SKM-1 treated with dmso at 0.1 percent for 144 hours (cell line): ENCODE measurements around the gene RASAL2.
"Not testable (repeated sequence)": the region's sequence is repeated elsewhere in the genome, so short reads cannot be mapped to it uniquely, and the experiment has no call there.

ENCODE experiments used
- DNase-seq: peaks from one replicate; lab custom pipeline; 2025; ENCODE audit not compliant: unreplicated experiment; lab: John Stamatoyannopoulos, UW

Gene RASAL2

DNA sequence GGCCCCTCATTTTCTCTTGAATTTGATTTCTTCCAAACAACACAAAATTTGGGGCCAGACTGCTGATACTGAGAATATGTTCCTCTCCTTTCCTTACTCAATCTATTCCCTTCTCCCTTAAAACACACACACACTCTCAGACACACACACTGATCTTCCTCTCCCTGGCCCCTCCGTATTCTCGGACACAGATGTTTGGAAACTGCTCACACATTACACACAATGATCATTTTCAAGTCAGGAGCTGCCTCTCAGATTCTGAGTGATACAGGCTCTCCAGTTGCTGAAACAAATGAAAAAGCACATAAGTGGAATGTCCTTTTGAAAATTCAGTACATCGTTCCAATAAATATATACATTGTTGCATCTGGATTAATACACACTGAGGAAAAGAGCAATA, 241.5 kb downstream of the RASAL2 start:
- no peak for DNase-seq

DNA sequence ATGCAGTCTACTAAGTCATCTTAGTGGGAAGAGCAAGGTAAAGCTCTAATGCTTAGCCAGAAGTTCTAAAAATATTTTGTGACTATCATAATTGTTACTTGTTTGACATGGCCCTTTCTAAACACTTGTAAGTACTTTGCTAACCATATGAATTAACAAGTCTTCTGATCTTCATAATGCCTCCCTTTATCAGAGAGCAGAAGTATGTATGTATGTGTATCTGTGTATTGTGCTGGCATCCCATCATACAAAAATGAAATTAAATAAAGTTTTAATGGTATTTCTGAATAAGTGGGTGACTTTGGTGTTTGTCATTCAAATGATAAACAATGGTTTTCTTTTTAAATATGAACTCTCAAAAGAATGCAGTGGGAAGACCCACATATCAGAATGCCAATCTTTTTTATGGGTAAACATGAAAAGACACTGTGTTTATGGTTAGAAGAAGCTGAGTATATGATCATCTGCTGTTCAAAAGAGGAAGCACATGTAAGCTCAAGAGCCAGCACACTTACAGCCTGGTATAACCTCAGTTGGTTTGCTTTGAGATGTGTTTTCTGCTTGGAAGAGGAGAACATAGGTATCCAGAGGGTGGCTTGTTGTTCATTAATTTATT, 243.3 kb downstream of the RASAL2 start:
- DNase-seq, result peak; percentile 63

DNA sequence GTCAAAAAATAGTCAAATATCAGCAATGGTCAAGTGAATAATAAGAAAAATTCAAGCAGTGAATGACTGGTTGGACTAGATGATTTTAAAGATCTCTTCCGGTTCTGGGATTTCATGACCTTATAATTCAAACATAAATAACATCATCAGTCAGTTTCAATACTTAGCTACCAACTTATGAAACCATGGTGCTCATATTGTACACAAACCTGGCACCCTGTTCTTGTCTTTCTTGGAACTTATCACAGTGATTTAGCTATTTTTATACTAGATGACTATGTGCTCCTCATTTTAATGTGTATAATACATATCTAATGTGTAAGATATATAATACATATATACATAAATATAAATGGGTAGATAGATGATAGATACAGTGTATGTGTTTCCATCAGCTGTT, 245.9 kb downstream of the RASAL2 start:
- DNase-seq, result no peak

DNA sequence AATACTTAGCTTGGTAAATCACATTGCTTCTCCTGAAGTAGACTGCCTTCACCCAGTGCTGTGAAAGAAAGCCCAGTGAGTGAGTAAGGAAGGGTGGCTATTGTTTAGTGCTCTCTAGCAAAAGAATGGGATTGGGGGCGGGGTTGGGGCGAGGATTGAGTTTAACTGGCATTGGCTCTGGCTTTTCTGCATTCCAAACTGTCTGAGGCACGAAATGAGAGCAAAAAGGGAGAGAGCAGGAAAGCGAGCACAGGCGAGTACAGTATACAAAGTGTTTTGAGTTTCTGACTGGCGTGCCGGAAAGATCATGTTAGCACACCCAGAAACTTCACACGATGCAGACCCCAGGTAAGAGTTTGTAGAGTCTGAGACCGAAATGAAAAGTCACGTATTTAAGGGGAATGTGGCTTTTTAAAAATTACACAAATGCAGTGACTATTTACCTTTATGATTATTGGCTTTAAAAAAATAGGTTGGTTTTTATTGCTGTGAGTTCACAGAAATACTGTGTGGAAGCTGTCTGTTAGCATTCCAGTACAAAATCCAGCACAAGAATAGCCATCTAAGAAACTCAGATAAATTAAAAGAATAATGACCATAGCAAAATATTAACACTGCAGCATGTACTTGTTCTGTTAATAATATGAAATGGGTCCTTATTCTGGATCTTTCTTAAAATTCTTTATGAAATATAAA, 247.5 kb downstream of the RASAL2 start:
- DNase-seq, result no peak

DNA sequence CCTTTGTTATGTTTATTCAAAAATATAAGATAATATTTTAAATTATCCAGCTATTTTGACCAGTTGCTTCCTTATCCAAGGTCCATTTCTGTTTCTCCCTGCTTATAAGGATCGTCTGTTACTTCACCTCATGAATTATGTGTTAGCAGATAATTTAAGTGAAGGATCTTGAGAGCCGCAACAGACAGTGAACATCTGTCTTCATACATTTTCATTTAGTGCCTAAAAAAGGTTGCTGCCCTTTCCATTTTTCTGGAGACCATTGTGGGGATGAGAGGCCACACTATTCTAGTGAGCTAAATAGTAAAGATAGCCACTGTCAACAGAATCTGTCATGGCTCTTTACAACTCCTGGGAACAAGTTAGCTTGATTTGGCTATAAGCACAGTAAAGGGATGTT, 248.8 kb downstream of the RASAL2 start:
- DNase-seq, result no peak

DNA sequence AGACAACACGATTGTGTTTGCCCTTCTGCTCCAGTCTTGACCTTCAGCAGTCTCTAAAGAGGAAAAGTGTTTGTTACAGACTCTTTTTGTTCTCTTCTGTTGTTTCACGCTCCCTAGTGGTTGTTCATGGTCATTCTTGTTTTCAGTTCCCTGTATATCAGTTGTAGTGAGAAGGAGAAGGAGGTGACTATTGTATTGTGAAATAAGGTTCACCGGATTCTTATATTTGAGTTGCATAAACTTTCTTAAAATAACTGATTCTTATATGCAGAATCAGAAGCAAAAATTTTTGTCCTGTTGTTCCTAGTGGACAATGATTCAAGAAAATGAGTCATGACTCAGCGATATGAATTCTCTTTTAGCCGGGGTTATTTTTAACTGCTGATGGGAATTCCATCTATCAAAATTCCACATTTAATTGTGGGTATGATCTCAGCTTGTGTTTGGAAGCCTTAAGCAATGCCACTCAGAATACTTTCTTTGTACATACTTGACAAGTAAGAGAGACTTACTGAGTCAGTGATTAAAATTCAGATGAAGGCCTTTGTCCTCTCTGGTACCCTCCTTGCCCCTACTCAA, 250.7 kb downstream of the RASAL2 start:
- peak; percentile 96 for DNase-seq

DNA sequence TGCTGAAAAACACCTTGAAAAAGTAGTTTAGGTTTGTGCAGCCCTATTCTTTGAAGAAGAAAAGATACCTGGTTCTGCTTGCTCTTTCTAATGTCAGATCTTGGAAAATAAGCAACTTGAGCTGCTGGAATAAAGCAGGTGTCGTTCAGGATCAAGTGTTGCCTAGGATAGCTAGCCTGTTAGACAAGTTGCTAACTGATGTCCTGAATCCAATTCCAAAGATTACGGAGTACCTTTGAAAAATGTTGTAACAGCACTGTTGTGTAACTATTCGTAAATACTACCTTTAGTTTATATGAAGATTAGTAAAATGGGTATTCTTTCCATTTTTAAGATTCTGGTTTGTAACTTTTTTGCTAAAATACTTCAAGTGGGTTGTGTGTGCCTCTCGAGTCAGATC, 251.3 kb downstream of the RASAL2 start:
- DNase-seq, result no peak

DNA sequence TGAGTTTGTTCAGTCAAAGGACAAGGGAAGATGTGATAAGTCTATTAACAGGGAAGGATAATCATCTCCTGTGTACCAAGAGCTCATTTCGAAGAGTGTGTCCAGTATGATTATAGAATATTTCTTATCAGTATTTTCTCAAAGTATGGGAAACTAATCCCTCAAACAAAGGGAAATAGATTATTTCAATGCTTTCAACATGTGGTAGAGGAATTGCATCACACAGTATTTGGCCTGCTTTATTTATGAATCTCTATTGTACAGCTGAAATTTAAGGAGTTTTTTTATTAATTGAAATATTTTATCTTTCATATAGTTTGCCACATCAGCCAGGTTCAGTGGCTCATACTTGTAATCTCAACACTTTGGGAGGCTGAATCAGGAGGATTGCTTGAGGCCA, 251.9 kb downstream of the RASAL2 start:
- DNase-seq, result no peak

DNA sequence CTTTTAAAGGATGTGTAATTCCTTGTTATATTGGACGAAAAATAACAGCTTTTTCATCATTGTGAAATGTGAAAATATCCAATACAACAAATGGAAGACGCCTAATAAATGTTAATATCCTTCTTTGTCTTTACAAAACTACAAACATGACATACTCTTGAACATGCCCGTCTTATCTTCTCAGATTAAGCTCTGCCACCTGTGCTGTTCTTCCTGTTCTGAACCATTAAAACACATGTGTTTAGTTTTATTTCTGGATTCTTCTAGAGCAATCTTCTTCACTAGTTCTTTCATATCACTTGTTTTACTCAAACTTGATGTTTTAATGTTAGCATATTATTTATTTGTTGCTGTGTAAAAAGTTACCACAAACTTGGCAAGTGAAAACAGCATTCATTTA, 255.9 kb downstream of the RASAL2 start:
- DNase-seq, result no peak

DNA sequence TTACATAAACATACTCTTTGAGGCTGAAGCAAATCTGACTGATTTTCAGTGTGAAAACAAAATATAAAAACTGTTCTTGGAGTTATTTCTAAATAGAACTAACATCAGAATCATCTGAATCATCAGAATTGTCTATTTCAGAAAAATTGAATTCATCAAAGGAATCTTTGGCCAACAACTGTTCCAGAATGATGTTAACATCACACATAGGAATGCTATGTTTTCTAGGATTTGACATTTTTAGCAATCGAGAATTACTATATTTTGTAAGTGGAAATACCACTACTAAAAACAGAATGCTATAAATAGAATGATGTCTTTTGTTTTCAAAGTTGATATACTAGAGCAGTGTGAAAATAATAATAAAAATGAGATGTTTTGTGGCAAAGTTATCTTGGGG, 258.0 kb downstream of the RASAL2 start:
- DNase-seq, result not testable (repeated sequence)

DNA sequence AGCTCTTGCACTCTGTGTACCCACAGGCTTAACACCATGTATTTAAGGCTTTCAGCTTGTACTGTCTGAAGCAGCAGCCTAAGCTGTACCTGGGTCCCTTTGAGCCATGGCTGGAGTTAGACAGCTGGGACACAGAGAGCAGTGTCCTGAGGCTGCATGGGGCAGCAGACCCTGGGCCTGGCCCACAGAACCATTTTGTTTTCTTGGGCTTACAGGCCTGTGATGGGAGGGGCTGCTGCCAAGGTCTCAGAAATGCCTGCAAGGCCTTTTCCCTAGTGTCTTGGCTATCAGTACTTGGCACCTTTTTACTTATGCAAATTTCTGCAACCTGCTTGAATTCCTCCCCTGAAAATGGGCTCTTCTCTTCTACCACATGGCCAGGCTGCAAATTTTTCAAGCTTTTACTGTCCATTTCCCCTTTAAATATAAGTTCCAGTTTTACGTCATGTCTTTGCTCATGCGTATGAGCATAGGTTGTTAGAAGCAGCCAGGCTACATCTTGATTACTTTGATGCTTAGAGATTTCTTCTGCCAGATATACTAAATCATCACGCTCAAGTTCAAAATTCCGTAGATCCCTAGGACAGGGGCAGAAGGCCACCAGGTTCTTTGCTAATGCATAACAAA, 259.0 kb downstream of the RASAL2 start:
- no peak for DNase-seq

DNA sequence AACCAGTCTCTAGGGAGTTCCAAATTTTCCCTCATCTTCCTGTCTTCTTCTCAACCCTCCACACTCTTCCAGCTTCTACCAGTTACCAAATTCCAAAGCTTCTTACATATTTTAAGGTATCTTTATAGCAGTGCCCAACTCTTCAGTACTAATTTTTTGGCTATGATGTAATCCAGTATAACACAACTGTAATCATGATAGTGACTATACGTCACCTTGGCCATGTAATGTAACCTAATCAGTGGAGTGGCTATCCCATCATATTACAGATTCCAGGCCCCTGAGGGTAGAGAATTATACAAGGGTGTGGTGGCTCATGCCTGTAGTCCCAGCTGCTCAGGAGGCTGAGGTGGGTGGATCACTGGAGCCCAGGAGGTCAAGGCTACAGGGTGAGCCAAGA, 259.6 kb downstream of the RASAL2 start:
- no peak for DNase-seq

DNA sequence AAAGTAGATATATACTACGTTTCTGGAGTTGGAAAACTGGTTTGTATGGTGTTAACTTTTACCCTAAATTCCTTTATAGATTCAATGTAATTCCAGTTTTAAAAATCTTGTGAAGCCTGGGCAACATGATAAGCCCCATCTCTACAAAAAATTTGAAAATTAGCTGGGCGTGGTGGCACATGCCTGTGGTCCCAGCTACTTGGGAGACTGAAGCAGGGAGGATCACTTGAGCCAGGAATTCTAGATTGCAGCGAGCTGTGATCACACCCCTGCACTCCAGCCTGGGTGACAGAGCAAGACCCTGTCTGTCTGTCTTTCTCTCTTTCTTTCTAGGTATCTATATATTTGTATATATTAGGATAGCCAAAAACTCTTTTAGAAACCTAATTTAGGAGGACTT, 260.9 kb downstream of the RASAL2 start:
- no peak for DNase-seq

DNA sequence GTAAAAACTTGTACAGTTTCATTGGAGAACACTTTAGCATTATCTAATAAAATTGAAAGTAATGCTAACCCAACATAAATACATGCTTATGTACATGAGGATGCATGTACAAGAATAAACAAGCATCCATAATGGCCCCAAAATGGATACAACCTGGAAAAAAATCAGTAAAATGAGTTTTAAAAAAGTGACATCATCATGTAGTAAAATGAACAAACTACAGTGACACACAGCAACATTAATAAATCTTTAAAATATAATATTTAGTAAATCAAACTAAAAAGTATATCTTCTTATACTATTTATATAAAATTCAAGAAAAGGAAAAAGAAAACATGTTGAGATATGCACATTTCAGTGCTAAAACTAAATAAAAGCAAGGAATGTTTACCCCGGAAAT, 262.4 kb downstream of the RASAL2 start:
- no peak for DNase-seq

DNA sequence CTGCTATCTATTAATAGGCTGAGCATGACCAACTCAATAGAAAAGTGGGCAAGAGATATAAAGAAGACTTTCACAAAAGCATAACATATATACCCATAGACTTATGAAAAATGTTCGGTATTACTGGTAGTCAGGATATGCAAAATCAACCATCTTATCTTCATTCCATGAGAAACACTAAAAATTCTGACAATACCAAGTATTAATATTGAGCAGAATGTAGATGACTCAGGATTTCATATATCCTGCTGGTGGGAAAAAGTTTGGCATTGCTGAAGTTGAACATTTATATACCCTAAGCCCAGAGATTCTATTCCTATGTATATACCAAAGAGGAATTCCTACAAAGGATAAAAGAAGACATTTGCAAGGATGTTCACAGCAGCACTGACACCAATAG, 264.6 kb downstream of the RASAL2 start:
- no peak for DNase-seq

DNA sequence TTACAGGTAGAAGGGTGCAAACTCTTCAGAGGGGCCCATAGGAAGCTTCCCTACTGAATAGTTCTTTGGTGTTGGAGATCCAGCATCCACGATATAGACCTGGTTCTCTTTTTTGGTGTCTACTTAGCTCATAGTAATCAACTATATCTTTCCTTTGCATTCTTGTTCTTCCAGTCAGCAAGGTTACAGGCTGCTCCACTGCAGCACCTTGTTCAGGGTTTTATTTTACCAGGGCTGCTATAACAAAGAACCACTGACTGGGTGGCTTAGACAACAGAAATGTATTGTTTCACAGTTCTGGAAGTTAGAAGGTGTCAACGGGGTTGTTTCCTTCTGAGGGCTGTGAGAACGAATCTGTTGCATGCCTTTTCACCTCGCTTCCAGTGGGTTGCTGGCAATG, 266.5 kb downstream of the RASAL2 start:
- DNase-seq, result no peak

DNA sequence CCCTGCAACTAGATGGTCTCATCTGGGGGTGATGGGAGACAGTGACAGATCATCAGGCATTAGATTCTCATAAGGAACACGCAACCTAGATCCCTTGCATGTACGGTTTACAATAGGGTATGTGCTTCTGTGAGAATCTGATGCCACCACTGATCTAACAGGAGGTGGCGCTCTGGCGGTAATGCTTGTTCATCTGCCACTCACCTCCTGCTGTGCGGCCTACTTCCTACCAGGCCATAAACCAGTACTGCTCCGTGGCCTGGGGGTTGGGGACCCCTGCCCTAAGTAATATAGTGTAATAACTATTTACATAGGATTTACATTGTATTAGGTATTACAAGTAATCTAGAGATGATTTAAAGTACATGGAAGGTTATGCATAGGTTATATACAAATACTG, 267.9 kb downstream of the RASAL2 start:
- no peak for DNase-seq

DNA sequence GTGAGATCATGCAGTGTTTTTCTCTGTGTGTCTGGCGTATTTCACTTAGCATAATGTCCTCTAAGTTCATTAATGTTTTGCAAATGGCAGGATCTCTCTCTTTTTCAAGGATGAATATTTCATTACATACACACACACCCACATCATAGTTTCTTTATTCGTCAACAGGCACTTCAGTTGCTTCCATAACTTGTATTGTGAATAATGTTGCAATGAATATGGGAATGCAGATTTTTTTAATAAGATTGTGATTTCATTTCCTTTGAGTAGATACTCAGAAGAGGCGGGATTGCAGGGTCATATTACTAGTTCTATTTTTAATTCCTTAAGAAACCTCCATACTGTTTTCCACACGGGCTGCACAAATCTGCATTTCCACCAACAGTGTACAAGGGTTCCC, 268.8 kb downstream of the RASAL2 start:
- DNase-seq, result no peak

DNA sequence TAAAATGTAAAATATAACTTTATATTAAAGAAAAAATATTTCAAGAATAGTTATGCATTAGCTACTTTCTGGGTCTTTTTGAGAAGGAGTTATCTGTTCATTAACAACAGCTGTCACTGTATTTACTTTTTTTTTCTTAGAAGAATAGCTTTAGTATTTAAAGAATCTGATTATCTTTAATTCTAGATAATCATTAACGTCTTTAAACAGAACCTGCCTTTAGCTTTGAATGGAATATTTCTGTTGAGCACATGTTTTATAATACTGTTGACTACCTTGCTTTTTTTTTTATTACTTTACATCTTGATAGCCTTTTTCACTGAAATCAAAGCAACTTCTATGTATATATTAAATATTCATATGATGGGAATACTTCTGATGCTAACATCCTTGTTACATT, 270.9 kb downstream of the RASAL2 start:
- DNase-seq, result no peak

DNA sequence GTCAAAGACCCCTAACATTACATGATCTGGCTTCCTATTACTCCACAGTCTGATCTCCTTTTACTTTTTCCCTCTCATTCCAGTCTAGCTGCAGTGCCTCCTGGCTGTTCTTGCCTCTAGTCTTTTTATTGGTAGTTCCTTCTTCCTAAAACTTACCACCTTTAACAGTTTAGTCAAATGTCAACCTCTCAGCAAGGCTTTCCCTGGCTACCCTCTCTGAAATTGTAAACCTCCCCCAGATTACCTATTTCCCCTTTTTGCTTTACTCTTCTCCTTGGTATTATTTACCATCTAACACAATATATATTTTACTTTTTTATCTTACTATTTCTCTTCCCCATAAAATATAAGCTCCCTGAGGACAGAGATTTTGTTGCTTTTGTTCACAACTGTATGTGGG, 273.2 kb downstream of the RASAL2 start:
- no peak for DNase-seq

DNA sequence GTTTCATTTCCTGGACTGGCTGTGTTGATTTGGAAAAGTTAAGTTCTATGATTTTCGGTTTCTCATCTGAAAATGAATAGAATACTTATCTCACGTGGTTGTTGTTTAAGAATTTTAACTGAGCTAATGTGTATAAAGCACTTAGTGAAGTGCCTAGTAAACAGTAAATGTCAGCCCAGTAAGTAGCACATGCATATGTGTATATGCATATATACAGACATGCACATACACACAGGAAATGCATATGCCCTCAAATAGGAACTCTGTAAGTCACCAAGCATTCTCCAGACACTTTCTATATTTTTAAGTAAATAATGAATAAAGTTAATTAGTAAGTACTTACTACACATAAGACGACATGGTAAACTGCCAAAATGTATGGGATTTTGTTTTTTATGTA, 274.3 kb downstream of the RASAL2 start:
- no peak for DNase-seq

DNA sequence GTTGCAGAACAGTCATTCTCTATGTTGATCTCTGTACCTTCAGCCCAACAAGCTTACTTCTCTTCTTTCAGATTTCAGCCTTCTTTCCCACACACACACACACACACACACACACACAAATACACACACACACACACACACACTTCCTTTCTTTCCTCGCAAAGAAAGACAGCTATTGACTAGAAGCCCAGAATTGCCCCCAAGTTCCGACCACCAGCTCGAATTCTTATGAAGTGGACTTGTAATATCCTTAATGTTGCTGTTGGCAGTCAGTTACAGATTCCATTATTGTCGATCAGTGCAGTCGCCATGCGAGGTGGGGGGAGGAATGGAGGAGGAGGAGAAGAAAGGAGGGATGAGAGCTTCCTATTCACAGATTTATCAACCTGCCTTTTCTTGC, 277.3 kb downstream of the RASAL2 start:
- no peak for DNase-seq
